Activated B cell treated with CpG ODN at 0.5 μM for 24 hours (primary cell): ENCODE measurements around the gene MYH3. TPM values are rescaled to one million over a fixed set of nuclear protein-coding genes. Genes with fewer than 3 reads are reported as not detected.

Source experiments
- ATAC-seq: fragments of 200-7000 bp; cut with Tn5 transposase; one replicate; pipeline ENCODE4 v1.10.0; 2021; ENCODE audit warnings: low read depth, mild to moderate bottlenecking, moderate library complexity
- CTCF ChIA-PET: fragments of 350-600 bp; sonication (Branson Sonifier 250); formaldehyde crosslinking; loops from one replicate; lab custom pipeline; 2021; ENCODE audit warnings: antibody characterized with exemption; lab: Charles Lee
- POLR2A ChIA-PET: fragments of 350-600 bp; sonication (Branson Sonifier 250); formaldehyde crosslinking; loops from one replicate; lab custom pipeline; 2021; ENCODE audit warnings: antibody characterized with exemption; lab: Charles Lee
- DNase-seq: peaks from one replicate; pipeline ENCODE4 v3.0.0; 2022
- H3K27ac Mint-ChIP-seq: one replicate; pipeline ENCODE4 v1.8.0; 2020; ENCODE audit warnings: mixed read lengths
- H3K27me3 Mint-ChIP-seq: one replicate; pipeline ENCODE4 v1.8.0; 2021; ENCODE audit warnings: mixed read lengths
- H3K36me3 Mint-ChIP-seq: one replicate; pipeline ENCODE4 v1.8.0; 2021; ENCODE audit warnings: low read depth, mixed read lengths
- H3K4me1 Mint-ChIP-seq: one replicate; pipeline ENCODE4 v1.8.0; 2021; ENCODE audit warnings: mixed read lengths
- H3K4me3 Mint-ChIP-seq: one replicate; pipeline ENCODE4 v1.8.0; 2020; ENCODE audit warnings: mild to moderate bottlenecking, mixed read lengths
- H3K9me3 Mint-ChIP-seq: one replicate; pipeline ENCODE4 v1.8.0; 2020; ENCODE audit warnings: mixed read lengths
- CTCF ChIP-seq: fragments of 200-600 bp; IDR thresholded peaks from one replicate; pipeline ENCODE4 v1.8.0; 2022; ENCODE audit warnings: antibody characterized with exemption, mild to moderate bottlenecking
- intact Hi-C: fragments of 100-400 bp; cut with micrococcal nuclease; formaldehyde crosslinking; loops from one replicate; pipeline ENCODE4 v1.15.1; 2024
- total RNA-seq: library from RNA; stranded (reverse); gene quantifications from 2 replicates; pipeline ENCODE4 v1.2.3, GENCODE V29; 2022

Gene MYH3
- total RNA-seq, 1 donor from 2014 or later: 5.9 TPM

GRCh38 chr17:10681866-10682446, 24.8 kb upstream of the MYH3 start:
- TF ChIP-seq CTCF: no peak

GRCh38 chr17:10674704-10675103, 17.6 kb upstream of the MYH3 start:
- H3K27ac Mint-ChIP-seq: no peak overlapping the region
- no peaks in the 10 kb centered on the region for H3K9me3 Mint-ChIP-seq
- POLR2A ChIA-PET: no interaction called here
- intact Hi-C loops: no loop called here
- ATAC-seq (no peak), DNase-seq (no peak)
- no peaks in the 10 kb centered on the region for H3K4me1 Mint-ChIP-seq
- no peaks in the 10 kb centered on the region for H3K27me3 Mint-ChIP-seq
- no peak for TF ChIP-seq CTCF
- no peak overlapping the region for H3K4me3 Mint-ChIP-seq
- H3K36me3 Mint-ChIP-seq: peaks cover 50% of the 10 kb centered on the region
- CTCF ChIA-PET: interaction anchor here (2.5 kb wide), 1 partner anchor 8 kb away, joined by 8 read pairs; no protein-coding TSS in a partner anchor

More at GRCh38 chr17:10681866-10682446, 24.8 kb upstream of the MYH3 start:
- Mint-ChIP-seq H3K4me1 (no peaks in the 10 kb centered on the region), H3K36me3 (peaks cover 86% of the 10 kb centered on the region), H3K27ac (no peak overlapping the region), H3K4me3 (no peak overlapping the region), H3K9me3 (no peaks in the 10 kb centered on the region), H3K27me3 (no peaks in the 10 kb centered on the region)
- CTCF ChIA-PET: interaction anchor here (2.5 kb wide), 1 partner anchor 7 kb away, joined by 8 read pairs; no protein-coding TSS in a partner anchor
- POLR2A ChIA-PET: no interaction called here
- DNase-seq (no peak), ATAC-seq (no peak)
- intact Hi-C loops: no loop called here

DNA sequence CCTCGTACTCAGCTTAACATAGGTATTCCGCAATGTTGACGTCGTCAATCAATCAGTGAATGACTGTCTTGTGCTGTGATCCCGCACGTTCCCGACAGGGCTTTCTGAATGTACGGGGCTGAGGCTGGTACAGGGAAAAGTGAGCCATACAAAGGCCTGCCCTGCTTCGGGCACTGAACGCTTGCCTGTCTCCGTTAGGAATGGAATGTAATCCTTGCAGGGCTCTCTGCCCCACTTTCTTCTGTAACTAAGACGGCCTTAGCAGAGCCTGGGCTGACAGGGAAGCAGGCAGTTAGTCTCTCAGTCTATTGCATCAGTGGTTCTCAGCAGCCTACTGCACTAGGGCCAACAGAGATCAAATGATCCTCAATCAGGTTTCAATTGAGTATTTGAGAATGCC, 16.2 kb upstream of the MYH3 start:
- Mint-ChIP-seq H3K27ac (no peak overlapping the region), H3K27me3 (no peaks in the 10 kb centered on the region), H3K36me3 (peaks cover 40% of the 10 kb centered on the region), H3K4me1 (no peaks in the 10 kb centered on the region), H3K4me3 (no peak overlapping the region), H3K9me3 (no peaks in the 10 kb centered on the region)
- ChIA-PET POLR2A (no interaction called here), CTCF (no interaction called here)
- intact Hi-C loops: no loop called here
- ATAC-seq (no peak), DNase-seq (no peak)
- TF ChIP-seq CTCF: no peak

- CTCF ChIA-PET: no interaction called here
- Mint-ChIP-seq H3K4me3 (no peak overlapping the region), H3K27ac (no peak overlapping the region), H3K27me3 (no peaks in the 10 kb centered on the region), H3K36me3 (peaks cover 14% of the 10 kb centered on the region), H3K4me1 (no peaks in the 10 kb centered on the region), H3K9me3 (no peaks in the 10 kb centered on the region)
- DNase-seq (no peak), ATAC-seq (no peak)
- TF ChIP-seq CTCF: no peak
- intact Hi-C loops: no loop called here
- POLR2A ChIA-PET: no interaction called here
Measured at GRCh38 chr17:10668775-10669174, 11.7 kb upstream of the MYH3 start.

DNA sequence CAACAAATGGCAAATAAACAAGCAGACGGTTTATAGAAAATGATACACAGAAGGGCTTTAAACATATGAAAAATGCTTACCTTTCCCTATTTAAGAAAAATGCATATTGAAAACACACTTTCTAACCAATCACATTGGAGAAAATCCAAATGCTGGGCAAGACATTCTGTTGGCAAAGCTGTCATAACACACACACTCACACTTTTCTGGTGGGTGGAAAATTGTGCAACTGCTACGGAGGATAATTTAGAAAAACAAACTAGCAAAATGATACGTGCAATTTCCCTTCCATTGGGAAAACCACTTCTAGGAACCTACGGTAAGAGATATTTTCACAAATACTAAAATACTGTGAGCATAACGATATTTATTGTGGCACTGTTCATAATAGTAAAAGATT, 9.8 kb upstream of the MYH3 start:
- intact Hi-C loops: no loop called here
- no peak for DNase-seq
- no peak for ATAC-seq
- Mint-ChIP-seq H3K36me3 (peaks cover 11% of the 10 kb centered on the region), H3K27ac (no peak overlapping the region), H3K4me3 (no peak overlapping the region), H3K27me3 (no peaks in the 10 kb centered on the region), H3K9me3 (no peaks in the 10 kb centered on the region), H3K4me1 (no peaks in the 10 kb centered on the region)
- ChIA-PET POLR2A (interaction anchor here (0.7 kb wide), 1 partner anchor 124 kb away, joined by 3 read pairs; no protein-coding TSS in a partner anchor), CTCF (no interaction called here)
- TF ChIP-seq CTCF: no peak
